PC-3 (cell line): ENCODE measurements around the gene GJC1.

Experiments
- EZH2 ChIP-seq: fragments of 300-600 bp; sonication (generic); IDR thresholded peaks from one replicate; pipeline ENCODE4 v1.6.1; 2017; ENCODE audit warnings: antibody characterized with exemption, mild to moderate bottlenecking, low read length; ENCODE audit not compliant: unreplicated experiment
- EZH2phosphoT487 ChIP-seq: fragments of 300-600 bp; sonication (generic); IDR thresholded peaks from 2 replicates; pipeline ENCODE4 v1.6.1; 2018; ENCODE audit warnings: mild to moderate bottlenecking, antibody characterized with exemption, low read length, borderline replicate concordance
- TF ChIP-seq, protein P1 (sequence below): fragments of 300-600 bp; sonication (generic); conservative IDR thresholded peaks from 2 replicates; pipeline ENCODE4 v1.5.1; 2017; ENCODE audit warnings: antibody characterized with exemption, low read depth, mild to moderate bottlenecking, low read length

GRCh38 chr17:44795928-44796327 lies 34.2 kb downstream of the GJC1 start:
- TF ChIP-seq, protein P1, sequence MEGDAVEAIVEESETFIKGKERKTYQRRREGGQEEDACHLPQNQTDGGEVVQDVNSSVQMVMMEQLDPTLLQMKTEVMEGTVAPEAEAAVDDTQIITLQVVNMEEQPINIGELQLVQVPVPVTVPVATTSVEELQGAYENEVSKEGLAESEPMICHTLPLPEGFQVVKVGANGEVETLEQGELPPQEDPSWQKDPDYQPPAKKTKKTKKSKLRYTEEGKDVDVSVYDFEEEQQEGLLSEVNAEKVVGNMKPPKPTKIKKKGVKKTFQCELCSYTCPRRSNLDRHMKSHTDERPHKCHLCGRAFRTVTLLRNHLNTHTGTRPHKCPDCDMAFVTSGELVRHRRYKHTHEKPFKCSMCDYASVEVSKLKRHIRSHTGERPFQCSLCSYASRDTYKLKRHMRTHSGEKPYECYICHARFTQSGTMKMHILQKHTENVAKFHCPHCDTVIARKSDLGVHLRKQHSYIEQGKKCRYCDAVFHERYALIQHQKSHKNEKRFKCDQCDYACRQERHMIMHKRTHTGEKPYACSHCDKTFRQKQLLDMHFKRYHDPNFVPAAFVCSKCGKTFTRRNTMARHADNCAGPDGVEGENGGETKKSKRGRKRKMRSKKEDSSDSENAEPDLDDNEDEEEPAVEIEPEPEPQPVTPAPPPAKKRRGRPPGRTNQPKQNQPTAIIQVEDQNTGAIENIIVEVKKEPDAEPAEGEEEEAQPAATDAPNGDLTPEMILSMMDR, result no peak
- TF ChIP-seq EZH2, result no peak
- TF ChIP-seq EZH2phosphoT487, result no peak
